BLaER1 treated with 17β-estradiol and CSF1 and Interleukin-3, amounts not matched to agents 10 nM and 100 nM (cell line): ENCODE measurements around the gene OLFML2A.

ENCODE experiments used
- H3K27ac ChIP-seq, 11 experiments: shearing (Covaris generic); formaldehyde crosslinking; 2 replicates each; pipeline ENCODE4 v1.8.1; 2022
- H3K27me3 ChIP-seq, 11 experiments: shearing (Covaris generic); formaldehyde crosslinking; 2 replicates each; pipeline ENCODE4 v1.8.1; 2022
- H3K36me3 ChIP-seq, 11 experiments: shearing (Covaris generic); formaldehyde crosslinking; 2 replicates each; pipeline ENCODE4 v1.8.1; 2022
- H3K4me1 ChIP-seq, 10 experiments: shearing (Covaris generic); formaldehyde crosslinking; 2 replicates each; pipeline ENCODE4 v1.8.1; 2022
- H3K4me2 ChIP-seq, 11 experiments: shearing (Covaris generic); formaldehyde crosslinking; 2 replicates each; pipeline ENCODE4 v1.8.1; 2022
- H3K4me3 ChIP-seq, 10 experiments: shearing (Covaris generic); formaldehyde crosslinking; 2 replicates each; pipeline ENCODE4 v1.8.1; 2022
- H3K9ac ChIP-seq, 11 experiments: shearing (Covaris generic); formaldehyde crosslinking; 2 replicates each; pipeline ENCODE4 v1.8.1; 2022
- H3K9me3 ChIP-seq, 11 experiments: shearing (Covaris generic); formaldehyde crosslinking; replicated peaks in 1 of 11; 2 replicates each; pipeline ENCODE4 v1.8.1; 2022
- H4K20me1 ChIP-seq, 11 experiments: shearing (Covaris generic); formaldehyde crosslinking; 2 replicates each; pipeline ENCODE4 v1.8.1; 2022
- Cebpa-rat ChIP-seq, 11 experiments: shearing (Covaris generic); IDR thresholded peaks; 2 replicates each; pipeline ENCODE4 v1.8.1; 2022

OLFML2A gene

GRCh38 chr9:124764774-124765438 lies 12.0 kb upstream of the OLFML2A start:
- Histone ChIP-seq H3K4me3 (no peak overlapping the region), H3K4me1 (peaks cover 12 to 51% (median 23%) of the 10 kb centered on the region in 10 experiments), H3K27me3 (peaks cover 38 to 56% (median 46%) of the 10 kb centered on the region in 11 experiments)

DNA sequence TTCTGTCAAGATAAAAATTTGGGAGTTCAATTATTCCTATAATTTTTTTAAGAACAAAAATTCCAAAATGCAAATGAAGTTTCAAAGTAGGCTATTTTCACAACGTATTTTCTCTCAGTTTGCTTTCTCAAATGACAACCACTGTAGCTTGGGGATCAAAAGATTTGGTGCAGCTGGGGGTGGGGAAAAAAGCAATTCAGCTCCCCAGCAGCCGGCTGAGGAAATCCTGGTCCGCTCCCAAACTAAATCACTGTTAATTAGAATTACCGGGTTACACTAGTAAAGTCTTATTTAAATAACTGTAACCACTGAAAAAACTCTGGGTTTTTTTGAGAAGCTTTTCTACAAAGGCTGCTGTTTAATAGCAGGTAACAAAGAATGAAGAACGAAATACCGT lies 11.5 kb upstream of the OLFML2A start:
- Histone ChIP-seq H4K20me1 (peaks cover 18 to 54% (median 27%) of the 10 kb centered on the region in 11 experiments; a peak in 20 of 22 replicates), H3K4me3 (no peak overlapping the region), H3K9me3 (no peaks in the 10 kb centered on the region), H3K27ac (no peak overlapping the region), H3K9ac (no peak overlapping the region), H3K36me3 (no peaks in the 10 kb centered on the region), H3K4me2 (peak overlapping the region in 2 of 11 experiments; percentile 8 to 20; a peak in 2 of 22 replicates), H3K27me3 (peaks cover 43 to 61% (median 52%) of the 10 kb centered on the region in 11 experiments), H3K4me1 (peaks cover 15 to 50% (median 26%) of the 10 kb centered on the region in 10 experiments)
- TF ChIP-seq Cebpa-rat (IDR thresholded peaks at IDR 0.05) = no peak

More at GRCh38 chr9:124764774-124765438, 12.0 kb upstream of the OLFML2A start:
- TF ChIP-seq Cebpa-rat (IDR thresholded peaks at IDR 0.05) = no peak
- Histone ChIP-seq H3K4me2 (peak overlapping the region in 6 of 11 experiments; percentile 3 to 37 (median 24); a peak in 6 of 22 replicates), H3K9me3 (no peaks in the 10 kb centered on the region), H4K20me1 (peaks cover 13 to 49% (median 24%) of the 10 kb centered on the region in 11 experiments; a peak in 20 of 22 replicates), H3K36me3 (no peaks in the 10 kb centered on the region), H3K27ac (no peak overlapping the region), H3K9ac (no peak overlapping the region)

- Histone ChIP-seq H3K4me1 (peaks cover 15 to 41% (median 26%) of the 10 kb centered on the region in 10 experiments), H3K27me3 (peaks cover 47 to 67% (median 57%) of the 10 kb centered on the region in 11 experiments), H3K4me2 (no peak overlapping the region), H3K27ac (no peak overlapping the region), H3K9ac (no peak overlapping the region), H3K9me3 (no peaks in the 10 kb centered on the region), H3K36me3 (no peaks in the 10 kb centered on the region), H3K4me3 (no peak overlapping the region), H4K20me1 (peaks cover 18 to 54% (median 27%) of the 10 kb centered on the region in 11 experiments; a peak in 20 of 22 replicates)
- TF ChIP-seq Cebpa-rat (IDR thresholded peaks at IDR 0.05) = no peak
Observed at GRCh38 chr9:124766326-124766725, 10.6 kb upstream of the OLFML2A start.

- Histone ChIP-seq H3K36me3 (no peaks in the 10 kb centered on the region), H4K20me1 (peaks cover 18 to 54% (median 27%) of the 10 kb centered on the region in 11 experiments; a peak in 20 of 22 replicates), H3K27me3 (peaks cover 47 to 67% (median 57%) of the 10 kb centered on the region in 11 experiments), H3K9me3 (no peaks in the 10 kb centered on the region), H3K27ac (no peak overlapping the region), H3K4me3 (no peak overlapping the region), H3K4me2 (0 out of 22 replicates have a peak overlapping the region, but pooled peaks of 2 of the 11 experiments have one; percentile 5 to 26), H3K9ac (no peak overlapping the region), H3K4me1 (peaks cover 18 to 36% (median 28%) of the 10 kb centered on the region in 10 experiments)
- TF ChIP-seq Cebpa-rat (IDR thresholded peaks at IDR 0.05) = no peak
Observed at GRCh38 chr9:124766815-124767554, 9.9 kb upstream of the OLFML2A start.

GRCh38 chr9:124767821-124768220 lies 9.1 kb upstream of the OLFML2A start:
- no peak for TF ChIP-seq Cebpa-rat (IDR thresholded peaks at IDR 0.05)
- Histone ChIP-seq H3K4me3 (no peak overlapping the region), H3K4me1 (peaks cover 20 to 36% (median 29%) of the 10 kb centered on the region in 10 experiments), H3K4me2 (peak overlapping the region in 3 of 11 experiments; percentile 1 to 26 (median 5); a peak in 2 of 22 replicates), H3K36me3 (no peaks in the 10 kb centered on the region), H3K9me3 (no peaks in the 10 kb centered on the region), H3K27ac (no peak overlapping the region), H3K9ac (no peak overlapping the region), H4K20me1 (peaks cover 18 to 54% (median 27%) of the 10 kb centered on the region in 11 experiments; a peak in 20 of 22 replicates), H3K27me3 (peaks cover 47 to 62% (median 57%) of the 10 kb centered on the region in 11 experiments)

DNA sequence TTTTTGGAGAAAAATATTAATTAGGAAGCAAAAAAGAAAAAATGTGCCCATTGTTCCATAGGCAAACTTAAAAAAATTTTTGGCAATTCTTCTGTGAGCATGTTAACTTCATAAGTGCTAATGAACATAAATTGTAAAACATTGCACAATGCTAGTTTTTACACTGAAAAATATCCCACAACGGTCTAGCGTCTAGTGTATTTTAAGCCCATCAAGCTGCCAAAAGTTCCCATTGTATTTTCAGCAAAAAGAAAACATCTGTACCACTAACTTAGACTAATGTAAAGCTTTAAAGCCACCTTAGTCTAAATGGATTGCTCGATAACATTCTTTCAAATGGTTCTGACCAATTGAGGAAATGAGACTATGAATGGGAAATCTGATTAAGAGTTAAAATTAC lies 8.6 kb upstream of the OLFML2A start:
- Histone ChIP-seq H3K4me2 (peak overlapping the region in 1 of 11 experiments; percentile 6; a peak in 1 of 22 replicates), H3K27ac (no peak overlapping the region), H4K20me1 (peaks cover 18 to 54% (median 27%) of the 10 kb centered on the region in 11 experiments; a peak in 20 of 22 replicates), H3K27me3 (peaks cover 47 to 58% (median 57%) of the 10 kb centered on the region in 11 experiments), H3K36me3 (no peaks in the 10 kb centered on the region), H3K4me1 (peaks cover 20 to 36% (median 29%) of the 10 kb centered on the region in 10 experiments), H3K9ac (no peak overlapping the region), H3K4me3 (no peak overlapping the region), H3K9me3 (no peaks in the 10 kb centered on the region)
- no peak for TF ChIP-seq Cebpa-rat (IDR thresholded peaks at IDR 0.05)

DNA sequence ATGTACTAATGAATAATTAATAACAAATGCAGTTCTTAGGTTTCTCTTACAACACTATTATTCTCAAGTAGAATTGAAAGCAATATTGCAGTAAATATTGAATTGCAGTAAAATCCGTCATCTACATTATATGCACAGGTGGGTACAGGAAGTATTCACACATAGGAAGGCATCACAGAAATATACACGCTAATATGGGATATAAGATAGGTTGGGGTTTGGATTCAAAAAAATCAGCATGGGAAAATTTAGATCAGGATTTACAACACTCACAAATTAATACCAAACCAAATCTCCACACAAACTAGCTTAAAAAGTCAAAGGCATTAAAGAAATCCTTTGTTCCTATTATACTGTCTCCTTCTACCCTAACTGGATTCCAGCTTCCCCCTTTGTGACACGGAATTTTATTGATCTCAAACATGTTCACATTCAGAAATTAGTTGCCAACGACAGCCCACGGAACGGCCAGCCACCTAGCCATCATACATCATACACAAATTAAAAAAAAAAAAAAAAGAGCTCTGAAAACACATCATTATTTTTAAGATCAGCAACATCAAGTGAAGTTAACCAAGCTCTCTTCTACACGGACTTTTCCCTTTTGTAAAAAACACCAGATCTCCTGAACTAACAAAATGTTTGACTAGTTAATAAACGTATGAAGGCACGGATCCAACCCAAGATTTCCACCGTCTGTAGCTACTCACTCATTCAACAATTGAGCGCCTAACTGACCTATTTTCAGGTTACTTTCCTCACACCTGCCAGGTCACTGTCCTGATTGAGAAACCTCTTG lies 8.0 kb upstream of the OLFML2A start:
- Histone ChIP-seq H3K4me3 (peak overlapping the region in 6 of 10 experiments; percentile 75 to 90 (median 82); a peak in 9 of 20 replicates), H3K4me1 (peaks cover 20 to 36% (median 29%) of the 10 kb centered on the region in 10 experiments), H4K20me1 (peaks cover 18 to 54% (median 27%) of the 10 kb centered on the region in 11 experiments; a peak in 20 of 22 replicates), H3K9me3 (no peaks in the 10 kb centered on the region), H3K4me2 (peak overlapping the region; percentile 95 to 100 (median 98); a peak in 19 of 22 replicates), H3K27ac (no peak overlapping the region), H3K9ac (0 out of 22 replicates have a peak overlapping the region, but pooled peaks of 1 of the 11 experiments have one; percentile 62), H3K27me3 (peaks cover 47 to 58% (median 57%) of the 10 kb centered on the region in 11 experiments), H3K36me3 (no peaks in the 10 kb centered on the region)
- no peak for TF ChIP-seq Cebpa-rat (IDR thresholded peaks at IDR 0.05)
